Measurements from ENCODE around the gene ABCB8. TPM values are rescaled to one million over a fixed set of nuclear protein-coding genes. Genes with fewer than 3 reads are reported as not detected.

ABCB8 gene
- total and polyA plus RNA-seq, 9 of the 15 experiments (the other 6 are each of a cell fraction or from before 2014, with no cell fraction given): 7.6 to 106 (median 36.3) TPM

- TF ChIP-seq, protein P1, sequence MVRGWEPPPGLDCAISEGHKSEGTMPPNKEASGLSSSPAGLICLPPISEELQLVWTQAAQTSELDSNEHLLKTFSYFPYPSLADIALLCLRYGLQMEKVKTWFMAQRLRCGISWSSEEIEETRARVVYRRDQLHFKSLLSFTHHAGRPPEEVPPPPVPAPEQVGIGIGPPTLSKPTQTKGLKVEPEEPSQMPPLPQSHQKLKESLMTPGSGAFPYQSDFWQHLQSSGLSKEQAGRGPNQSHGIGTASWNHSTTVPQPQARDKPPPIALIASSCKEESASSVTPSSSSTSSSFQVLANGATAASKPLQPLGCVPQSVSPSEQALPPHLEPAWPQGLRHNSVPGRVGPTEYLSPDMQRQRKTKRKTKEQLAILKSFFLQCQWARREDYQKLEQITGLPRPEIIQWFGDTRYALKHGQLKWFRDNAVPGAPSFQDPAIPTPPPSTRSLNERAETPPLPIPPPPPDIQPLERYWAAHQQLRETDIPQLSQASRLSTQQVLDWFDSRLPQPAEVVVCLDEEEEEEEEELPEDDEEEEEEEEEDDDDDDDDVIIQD (CRISPR knock-in tag; IDR thresholded peaks at IDR 0.05): no peak
- 0 out of 2 replicates have a peak, but pooled peaks have one; percentile 17 for TF ChIP-seq ZNF316 (IDR thresholded peaks at IDR 0.05)
- peak; percentile 16 for TF ChIP-seq TAF1 (IDR thresholded peaks at IDR 0.05; ENCODE audit: control insufficient read depth, extremely low read depth, insufficient read depth, low read length, severe bottlenecking)
- no peak for TF ChIP-seq ZNF696 (CRISPR knock-in tag; conservative IDR thresholded peaks at IDR 0.05)
- no peak for TF ChIP-seq IFI16 (CRISPR knock-in tag; IDR thresholded peaks at IDR 0.05)
Observed at GRCh38 chr7:151038951-151039849, 10.9 kb downstream of the ABCB8 start (continued).

GRCh38 chr7:151039850-151040548 lies 11.7 kb downstream of the ABCB8 start:
- Histone ChIP-seq H3K36me3 (ENCODE audit: control insufficient read depth, insufficient read depth, low read length) (peaks cover 41% of the 10 kb centered on the region; the same call in 2 of the 3 replicates), H4K20me1 (replicated peaks; ENCODE audit: control insufficient read depth, insufficient read depth, low read length) (peaks cover 10% of the 10 kb centered on the region), H3K4me3 (no peak overlapping the region; the same call in 1 of the 2 replicates), H3K9me3 (replicated peaks; ENCODE audit: control insufficient read depth, insufficient read depth, low read depth, low read length) (no peaks in the 10 kb centered on the region), H2AFZ (ENCODE audit: low read depth, low read length) (no peak overlapping the region), H3K9ac (ENCODE audit: insufficient read depth in 1 of 2, low read depth in 2 of 2, low read length in 2 of 2) (peak overlapping the region; percentile 18 to 57; a peak in 3 of 4 replicates), H3K9me1 (ENCODE audit: control insufficient read depth, insufficient read depth, low read length) (peaks cover 13% of the 10 kb centered on the region), H3K27me3 (ENCODE audit: control insufficient read depth in 2 of 2, insufficient read depth in 2 of 2, low read length in 2 of 2) (no peaks in the 10 kb centered on the region), H3K4me1 (replicated peaks in 1 of 2; ENCODE audit: control insufficient read depth in 2 of 2, insufficient read depth in 2 of 2, low read length in 2 of 2) (peaks cover 24 to 69% of the 10 kb centered on the region in 2 experiments), H3K27ac (ENCODE audit: extremely low read depth, low read depth, low read length) (peak overlapping the region; percentile 32; the same call in 2 of the 3 replicates), H3K79me2 (ENCODE audit: control insufficient read depth, insufficient read depth, low read length) (no peaks in the 10 kb centered on the region), H3K4me2 (ENCODE audit: insufficient read depth, low read length) (peak overlapping the region; percentile 74)
- intact Hi-C loops (cut with micrococcal nuclease): loop anchor here (1.0 kb wide), 3 partner anchors 12 to 32 kb away; partner anchors contain the start of gene ABCB8
- FAIRE-seq (no peak), DNase-seq (ENCODE audit: extremely low read depth in 1 of 4, low spot score in 3 of 4) (peak; percentile 55 to 80 (median 66)), ATAC-seq (peak; percentile 45)
- WGBS (ENCODE audit: insufficient coverage, low coverage, missing lambda C conversion rate): 20% methylated on average over 18 of the region's 18 CpGs
- BruUV-seq (replicated peaks): no TSS peak
- CTCF ChIA-PET (ENCODE audit: low intra/inter-chr PET ratio): no interaction called here
- in situ Hi-C loops (cut with MboI): no loop called here
- POLR2A ChIA-PET: interaction anchor here (1.1 to 3.8 kb wide), 5 partner anchors 9 to 41 kb away, joined by 3 to 23 read pairs (median 7); partner anchors contain the start of genes ABCB8, ASIC3, FASTK and SLC4A2
- TF ChIP-seq C11orf30 (IDR thresholded peaks at IDR 0.05; ENCODE audit: low read depth): no peak
- TF ChIP-seq ZNF445 (CRISPR knock-in tag; IDR thresholded peaks at IDR 0.05; ENCODE audit: low read depth): no peak
- TF ChIP-seq, protein P2, sequence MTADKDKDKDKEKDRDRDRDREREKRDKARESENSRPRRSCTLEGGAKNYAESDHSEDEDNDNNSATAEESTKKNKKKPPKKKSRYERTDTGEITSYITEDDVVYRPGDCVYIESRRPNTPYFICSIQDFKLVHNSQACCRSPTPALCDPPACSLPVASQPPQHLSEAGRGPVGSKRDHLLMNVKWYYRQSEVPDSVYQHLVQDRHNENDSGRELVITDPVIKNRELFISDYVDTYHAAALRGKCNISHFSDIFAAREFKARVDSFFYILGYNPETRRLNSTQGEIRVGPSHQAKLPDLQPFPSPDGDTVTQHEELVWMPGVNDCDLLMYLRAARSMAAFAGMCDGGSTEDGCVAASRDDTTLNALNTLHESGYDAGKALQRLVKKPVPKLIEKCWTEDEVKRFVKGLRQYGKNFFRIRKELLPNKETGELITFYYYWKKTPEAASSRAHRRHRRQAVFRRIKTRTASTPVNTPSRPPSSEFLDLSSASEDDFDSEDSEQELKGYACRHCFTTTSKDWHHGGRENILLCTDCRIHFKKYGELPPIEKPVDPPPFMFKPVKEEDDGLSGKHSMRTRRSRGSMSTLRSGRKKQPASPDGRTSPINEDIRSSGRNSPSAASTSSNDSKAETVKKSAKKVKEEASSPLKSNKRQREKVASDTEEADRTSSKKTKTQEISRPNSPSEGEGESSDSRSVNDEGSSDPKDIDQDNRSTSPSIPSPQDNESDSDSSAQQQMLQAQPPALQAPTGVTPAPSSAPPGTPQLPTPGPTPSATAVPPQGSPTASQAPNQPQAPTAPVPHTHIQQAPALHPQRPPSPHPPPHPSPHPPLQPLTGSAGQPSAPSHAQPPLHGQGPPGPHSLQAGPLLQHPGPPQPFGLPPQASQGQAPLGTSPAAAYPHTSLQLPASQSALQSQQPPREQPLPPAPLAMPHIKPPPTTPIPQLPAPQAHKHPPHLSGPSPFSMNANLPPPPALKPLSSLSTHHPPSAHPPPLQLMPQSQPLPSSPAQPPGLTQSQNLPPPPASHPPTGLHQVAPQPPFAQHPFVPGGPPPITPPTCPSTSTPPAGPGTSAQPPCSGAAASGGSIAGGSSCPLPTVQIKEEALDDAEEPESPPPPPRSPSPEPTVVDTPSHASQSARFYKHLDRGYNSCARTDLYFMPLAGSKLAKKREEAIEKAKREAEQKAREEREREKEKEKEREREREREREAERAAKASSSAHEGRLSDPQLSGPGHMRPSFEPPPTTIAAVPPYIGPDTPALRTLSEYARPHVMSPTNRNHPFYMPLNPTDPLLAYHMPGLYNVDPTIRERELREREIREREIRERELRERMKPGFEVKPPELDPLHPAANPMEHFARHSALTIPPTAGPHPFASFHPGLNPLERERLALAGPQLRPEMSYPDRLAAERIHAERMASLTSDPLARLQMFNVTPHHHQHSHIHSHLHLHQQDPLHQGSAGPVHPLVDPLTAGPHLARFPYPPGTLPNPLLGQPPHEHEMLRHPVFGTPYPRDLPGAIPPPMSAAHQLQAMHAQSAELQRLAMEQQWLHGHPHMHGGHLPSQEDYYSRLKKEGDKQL (CRISPR knock-in tag; IDR thresholded peaks at IDR 0.05; ENCODE audit: borderline replicate concordance): peak; percentile 97; the same call in 1 of the 2 replicates
- no peak for TF ChIP-seq SNIP1 (IDR thresholded peaks at IDR 0.05; ENCODE audit: low read depth)

Measured in K562 (cell line).